NT2/D1 (cell line): ENCODE measurements around the gene ITIH4.

ENCODE experiments used
- DNase-seq: peaks from one replicate; pipeline ENCODE4 v3.0.0-alpha.2; 2011; ENCODE audit warnings: low read depth, low spot score
- H3K27me3 ChIP-seq: 2 replicates; pipeline ENCODE4 v1.6.0; 2011; ENCODE audit warnings: mild to moderate bottlenecking; ENCODE audit not compliant: insufficient read length, insufficient read depth
- H3K36me3 ChIP-seq: 2 replicates; pipeline ENCODE4 v1.6.1; 2011; ENCODE audit warnings: mild to moderate bottlenecking, low read length, mixed read lengths; ENCODE audit not compliant: insufficient read depth, insufficient read length
- H3K4me1 ChIP-seq: 2 replicates; pipeline ENCODE4 v1.5.1; 2011; ENCODE audit not compliant: insufficient read depth, insufficient read length
- H3K4me3 ChIP-seq: 2 replicates; pipeline ENCODE4 v1.5.1; 2011; ENCODE audit warnings: low read depth; ENCODE audit not compliant: insufficient read length
- H3K9ac ChIP-seq: 2 replicates; pipeline ENCODE4 v1.6.0; 2011; ENCODE audit warnings: low read depth; ENCODE audit not compliant: insufficient read length
- H3K9me3 ChIP-seq: 2 replicates; pipeline ENCODE4 v1.5.1; 2011; ENCODE audit warnings: mild to moderate bottlenecking, low read length; ENCODE audit not compliant: insufficient read depth
- SUZ12 ChIP-seq: IDR thresholded peaks from 2 replicates; pipeline ENCODE4 v1.6.1; 2011; ENCODE audit not compliant: insufficient read length, insufficient read depth; ENCODE audit errors: extremely low read depth
- YY1 ChIP-seq: IDR thresholded peaks from 2 replicates; pipeline ENCODE4 v1.6.1; 2011; ENCODE audit not compliant: insufficient read length, insufficient read depth
- ZNF274 ChIP-seq: IDR thresholded peaks from 2 replicates; pipeline ENCODE4 v1.6.1; 2011; ENCODE audit warnings: mild to moderate bottlenecking, low read depth, low read length

ITIH4 gene

DNA sequence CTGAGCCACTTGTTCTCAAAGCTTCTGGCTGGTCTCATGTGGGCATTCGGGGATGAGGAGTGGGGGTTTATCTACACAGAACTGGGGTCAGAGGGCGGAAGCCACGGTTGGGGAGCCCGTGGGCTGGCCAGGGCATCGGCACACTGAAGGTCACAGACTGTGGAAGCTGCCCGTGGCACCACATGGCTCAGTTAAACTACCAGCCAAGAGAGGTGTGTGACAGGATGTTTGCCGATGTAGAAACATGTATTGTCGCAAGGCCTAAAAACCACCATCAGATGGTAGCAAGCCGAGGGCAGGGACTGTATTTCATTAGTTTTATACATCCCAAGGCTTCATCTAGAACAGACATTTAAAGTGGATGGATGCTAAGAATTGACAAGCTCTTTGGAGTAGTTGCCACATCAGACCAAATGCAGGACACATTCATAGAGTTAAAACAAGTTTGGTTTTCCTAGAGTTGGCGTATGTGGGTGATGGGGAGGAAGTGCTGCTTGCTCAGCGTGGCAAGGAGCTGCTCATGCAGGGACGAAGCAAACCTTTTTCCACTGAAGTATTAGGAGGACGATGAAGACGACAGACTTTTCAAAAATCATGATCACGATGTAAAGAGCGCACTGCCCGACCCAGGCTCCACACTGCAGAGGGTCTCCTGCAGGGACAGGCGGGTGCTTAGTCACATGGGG lies 14.0 kb upstream of the ITIH4 start:
- H3K9me3 ChIP-seq, result no peaks in the 10 kb centered on the region
- H3K4me1 ChIP-seq, result peaks cover 13% of the 10 kb centered on the region
- no peak overlapping the region for H3K4me3 ChIP-seq
- DNase-seq, result no peak
- peaks cover 35% of the 10 kb centered on the region for H3K36me3 ChIP-seq
- no peak overlapping the region for H3K9ac ChIP-seq
- TF ChIP-seq ZNF274 (no peak), SUZ12 (no peak), YY1 (no peak)
- H3K27me3 ChIP-seq, result no peaks in the 10 kb centered on the region

DNA sequence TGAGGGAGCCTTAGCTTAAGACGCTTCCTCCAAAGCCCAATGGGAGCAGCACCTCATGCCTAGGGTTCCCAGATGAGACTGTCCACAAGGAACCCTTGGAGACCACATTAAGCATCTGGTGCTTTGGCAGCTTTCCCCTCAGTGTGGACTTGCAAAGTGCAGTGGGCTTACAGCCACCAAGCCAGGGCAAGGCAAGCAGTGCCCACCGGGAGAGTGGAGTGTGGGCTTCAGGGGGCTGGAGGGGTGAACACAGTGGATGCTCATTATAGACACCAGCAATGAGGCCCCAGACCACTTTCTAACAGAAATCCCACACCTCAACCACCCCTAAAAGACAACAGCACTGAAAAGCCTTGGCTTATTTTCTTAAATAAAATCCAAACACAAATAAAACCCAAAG lies 13.4 kb upstream of the ITIH4 start:
- TF ChIP-seq ZNF274 (no peak), YY1 (no peak), SUZ12 (no peak)
- H3K36me3 ChIP-seq, result peaks cover 30% of the 10 kb centered on the region
- H3K27me3 ChIP-seq, result no peaks in the 10 kb centered on the region
- no peak overlapping the region for H3K9ac ChIP-seq
- H3K9me3 ChIP-seq, result no peaks in the 10 kb centered on the region
- peaks cover 8% of the 10 kb centered on the region for H3K4me1 ChIP-seq
- no peak overlapping the region for H3K4me3 ChIP-seq
- DNase-seq, result no peak

- Histone ChIP-seq H3K4me3 (no peak overlapping the region), H3K9me3 (no peaks in the 10 kb centered on the region), H3K9ac (no peak overlapping the region), H3K27me3 (no peaks in the 10 kb centered on the region), H3K4me1 (peaks cover 6% of the 10 kb centered on the region), H3K36me3 (peaks cover 33% of the 10 kb centered on the region)
- TF ChIP-seq YY1 (no peak), ZNF274 (no peak), SUZ12 (no peak)
- DNase-seq, result no peak
Observed at GRCh38 chr3:52843108-52843865, 12.8 kb upstream of the ITIH4 start.

GRCh38 chr3:52842424-52842823 lies 12.0 kb upstream of the ITIH4 start:
- Histone ChIP-seq H3K4me1 (peaks cover 6% of the 10 kb centered on the region), H3K36me3 (peaks cover 25% of the 10 kb centered on the region), H3K9me3 (no peaks in the 10 kb centered on the region), H3K9ac (no peak overlapping the region), H3K4me3 (no peak overlapping the region), H3K27me3 (no peaks in the 10 kb centered on the region)
- DNase-seq, result no peak
- TF ChIP-seq SUZ12 (no peak), YY1 (no peak), ZNF274 (no peak)

GRCh38 chr3:52841981-52842340 lies 11.5 kb upstream of the ITIH4 start:
- Histone ChIP-seq H3K36me3 (peaks cover 20% of the 10 kb centered on the region), H3K4me1 (peaks cover 6% of the 10 kb centered on the region), H3K27me3 (no peaks in the 10 kb centered on the region), H3K4me3 (no peak overlapping the region), H3K9ac (no peak overlapping the region), H3K9me3 (no peaks in the 10 kb centered on the region)
- TF ChIP-seq YY1 (no peak), ZNF274 (no peak), SUZ12 (no peak)
- no peak for DNase-seq

DNA sequence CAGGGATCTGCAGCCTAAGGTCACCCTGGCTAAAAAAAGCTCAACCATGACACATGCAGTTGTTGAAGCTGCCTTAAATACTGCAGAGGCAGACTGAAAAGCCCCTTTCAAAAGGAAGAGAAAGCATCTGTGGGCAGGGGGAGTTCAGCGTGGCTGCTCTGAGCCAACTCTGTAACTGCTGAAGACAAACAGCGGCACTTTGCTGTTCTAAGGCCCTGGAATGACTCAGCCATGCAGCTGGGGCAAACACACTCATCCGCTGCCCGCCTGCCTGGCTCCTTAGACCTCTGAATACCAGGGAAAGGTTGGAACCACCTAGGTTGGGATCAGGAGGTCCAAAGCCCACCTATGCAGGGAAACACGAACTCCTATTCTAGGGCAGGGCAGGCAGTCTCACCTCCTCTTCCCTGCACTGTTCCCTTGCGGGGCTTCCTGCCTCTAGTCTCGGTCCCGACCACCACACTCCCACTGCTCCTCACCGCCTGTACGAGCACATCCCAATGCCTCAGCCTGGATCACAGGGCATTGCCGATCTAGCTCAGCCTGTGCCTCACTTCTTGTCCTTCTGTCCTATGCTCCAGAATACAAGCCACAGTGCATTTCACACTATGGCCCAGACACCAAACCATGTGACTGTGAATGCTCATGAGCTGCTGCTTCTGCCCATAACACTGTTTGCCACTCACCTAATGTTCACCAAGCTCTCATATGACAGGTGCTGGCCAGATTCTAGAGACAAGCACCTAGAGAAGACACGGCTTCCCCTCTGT lies 10.9 kb upstream of the ITIH4 start:
- TF ChIP-seq ZNF274 (no peak), YY1 (no peak), SUZ12 (no peak)
- peaks cover 6% of the 10 kb centered on the region for H3K4me1 ChIP-seq
- no peaks in the 10 kb centered on the region for H3K27me3 ChIP-seq
- DNase-seq, result no peak
- H3K4me3 ChIP-seq, result no peak overlapping the region
- H3K9ac ChIP-seq, result no peak overlapping the region
- no peaks in the 10 kb centered on the region for H3K9me3 ChIP-seq
- peaks cover 21% of the 10 kb centered on the region for H3K36me3 ChIP-seq

- H3K4me1 ChIP-seq, result peaks cover 13% of the 10 kb centered on the region
Observed at GRCh38 chr3:52839892-52840545, 9.5 kb upstream of the ITIH4 start.

More at GRCh38 chr3:52839892-52840545, 9.5 kb upstream of the ITIH4 start:
- no peak overlapping the region for H3K9ac ChIP-seq
- no peak for DNase-seq
- no peak for TF ChIP-seq SUZ12
- H3K9me3 ChIP-seq, result no peaks in the 10 kb centered on the region
- no peak overlapping the region for H3K4me3 ChIP-seq
- H3K36me3 ChIP-seq, result peaks cover 26% of the 10 kb centered on the region
- H3K27me3 ChIP-seq, result no peaks in the 10 kb centered on the region
